Ecto neural progenitor cell (in vitro differentiated cells): Measurements from ENCODE around the gene TMOD2.
A peak's percentile ranks its signal among the peaks of the same experiment; 100 is the strongest.
"Not testable (repeated sequence)": the region's sequence is repeated elsewhere in the genome, so short reads cannot be mapped to it uniquely, and the experiment has no call there.

Source experiments
- DNase-seq: peaks from one replicate; pipeline ENCODE4 v3.0.0-alpha.2; 2018; ENCODE audit warnings: low spot score

The TMOD2 gene

GRCh38 chr15:51775967-51776816 is 24.8 kb downstream of the TMOD2 start:
- DNase-seq, result peak; percentile 59

GRCh38 chr15:51776952-51777569 is 25.7 kb downstream of the TMOD2 start:
- DNase-seq, result peak; percentile 62

GRCh38 chr15:51780636-51781035 is 29.2 kb downstream of the TMOD2 start:
- no peak for DNase-seq

GRCh38 chr15:51781506-51781905 is 30.1 kb downstream of the TMOD2 start:
- no peak for DNase-seq

GRCh38 chr15:51782357-51782896 is 31.0 kb downstream of the TMOD2 start:
- DNase-seq, result no peak

- no peak for DNase-seq
Measured at GRCh38 chr15:51783967-51784366, 32.6 kb downstream of the TMOD2 start.

GRCh38 chr15:51787130-51787529 is 35.7 kb downstream of the TMOD2 start:
- peak; percentile 67 for DNase-seq

- DNase-seq, result not testable (repeated sequence)
Measured at GRCh38 chr15:51792474-51792873, 41.1 kb downstream of the TMOD2 start.

- DNase-seq, result no peak
Measured at GRCh38 chr15:51793521-51794305, 42.3 kb downstream of the TMOD2 start.

- DNase-seq, result no peak
Measured at GRCh38 chr15:51796847-51797401, 45.5 kb downstream of the TMOD2 start.

- no peak for DNase-seq
Measured at GRCh38 chr15:51798281-51798680, 46.9 kb downstream of the TMOD2 start.

GRCh38 chr15:51799282-51800252 is 48.2 kb downstream of the TMOD2 start:
- no peak for DNase-seq

GRCh38 chr15:51801391-51801835 is 50.0 kb downstream of the TMOD2 start:
- peak; percentile 51 for DNase-seq

GRCh38 chr15:51802593-51802992 is 51.2 kb downstream of the TMOD2 start:
- DNase-seq, result no peak

- DNase-seq, result no peak
Measured at GRCh38 chr15:51803965-51804364, 52.6 kb downstream of the TMOD2 start.

GRCh38 chr15:51806123-51806522 is 54.7 kb downstream of the TMOD2 start:
- DNase-seq, result no peak

- DNase-seq, result no peak
Measured at GRCh38 chr15:51809457-51809856, 58.1 kb downstream of the TMOD2 start.

GRCh38 chr15:51812598-51812997 is 61.2 kb downstream of the TMOD2 start:
- DNase-seq, result no peak

GRCh38 chr15:51814606-51815005 is 63.2 kb downstream of the TMOD2 start:
- DNase-seq, result no peak

GRCh38 chr15:51816611-51817010 is 65.2 kb downstream of the TMOD2 start:
- DNase-seq, result no peak

- DNase-seq, result no peak
Measured at GRCh38 chr15:51818150-51818549, 66.8 kb downstream of the TMOD2 start.
